ENCODE measurements around the gene FUT7. TPM values are rescaled to one million over a fixed set of nuclear protein-coding genes. Genes with fewer than 3 reads are reported as not detected.

Gene FUT7
- total and polyA plus RNA-seq, 9 of the 15 experiments (the other 6 are each of a cell fraction or from before 2014, with no cell fraction given): not detected

- FAIRE-seq: no peak
- peak; percentile 81 for ATAC-seq
- ChIA-PET CTCF (ENCODE audit: low intra/inter-chr PET ratio) (no interaction called here), POLR2A (interaction anchor here (0.7 to 1.5 kb wide), 2 partner anchors 12 to 39 kb away, joined by 3 to 4 read pairs; no protein-coding TSS in a partner anchor)
- BruUV-seq (replicated peaks): no TSS peak
- 48% methylated on average over 30 of the region's 49 CpGs for WGBS (ENCODE audit: insufficient coverage, low coverage, missing lambda C conversion rate)
- intact Hi-C loops (cut with micrococcal nuclease): no loop called here
- Histone ChIP-seq H3K36me3 (ENCODE audit: control insufficient read depth, insufficient read depth, low read length) (no peaks in the 10 kb centered on the region), H3K79me2 (ENCODE audit: control insufficient read depth, insufficient read depth, low read length) (no peaks in the 10 kb centered on the region), H3K9ac (ENCODE audit: insufficient read depth in 1 of 2, low read depth in 2 of 2, low read length in 2 of 2) (no peak overlapping the region; a peak in 1 of 4 replicates), H4K20me1 (replicated peaks; ENCODE audit: control insufficient read depth, insufficient read depth, low read length) (no peaks in the 10 kb centered on the region), H3K4me2 (ENCODE audit: insufficient read depth, low read length) (no peak overlapping the region), H2AFZ (ENCODE audit: low read depth, low read length) (no peak overlapping the region), H3K27ac (ENCODE audit: extremely low read depth, low read depth, low read length) (no peak overlapping the region), H3K9me3 (replicated peaks; ENCODE audit: control insufficient read depth, insufficient read depth, low read depth, low read length) (no peaks in the 10 kb centered on the region), H3K4me3 (no peak overlapping the region), H3K9me1 (ENCODE audit: control insufficient read depth, insufficient read depth, low read length) (no peaks in the 10 kb centered on the region), H3K4me1 (replicated peaks in 1 of 2; ENCODE audit: control insufficient read depth in 2 of 2, insufficient read depth in 2 of 2, low read length in 2 of 2) (peaks cover 0 to 76% of the 10 kb centered on the region in 2 experiments; a peak in 2 of 5 replicates), H3K27me3 (ENCODE audit: control insufficient read depth in 2 of 2, insufficient read depth in 2 of 2, low read length in 2 of 2) (no peaks in the 10 kb centered on the region)
- peak in 3 of 4 experiments; percentile 48 to 76 (median 65) for DNase-seq (ENCODE audit: extremely low read depth in 1 of 4, low spot score in 3 of 4)
- in situ Hi-C loops (cut with MboI): no loop called here
- TF ChIP-seq E2F6 (IDR thresholded peaks at IDR 0.05; ENCODE audit: borderline replicate concordance in 1 of 2, extremely low read depth in 1 of 2, insufficient read depth in 1 of 2, insufficient read length in 1 of 2, low read depth in 1 of 2, low read length in 1 of 2, poor library complexity in 1 of 2, severe bottlenecking in 1 of 2) (peak in 1 of 2 experiments; percentile 37), MNT (conservative IDR thresholded peaks at IDR 0.05) (no peak), ELF1 (tag; IDR thresholded peaks at IDR 0.05) (no peak), MBD2 (IDR thresholded peaks at IDR 0.05; ENCODE audit: borderline replicate concordance, low read depth) (no peak)
- TF ChIP-seq, protein P1, sequence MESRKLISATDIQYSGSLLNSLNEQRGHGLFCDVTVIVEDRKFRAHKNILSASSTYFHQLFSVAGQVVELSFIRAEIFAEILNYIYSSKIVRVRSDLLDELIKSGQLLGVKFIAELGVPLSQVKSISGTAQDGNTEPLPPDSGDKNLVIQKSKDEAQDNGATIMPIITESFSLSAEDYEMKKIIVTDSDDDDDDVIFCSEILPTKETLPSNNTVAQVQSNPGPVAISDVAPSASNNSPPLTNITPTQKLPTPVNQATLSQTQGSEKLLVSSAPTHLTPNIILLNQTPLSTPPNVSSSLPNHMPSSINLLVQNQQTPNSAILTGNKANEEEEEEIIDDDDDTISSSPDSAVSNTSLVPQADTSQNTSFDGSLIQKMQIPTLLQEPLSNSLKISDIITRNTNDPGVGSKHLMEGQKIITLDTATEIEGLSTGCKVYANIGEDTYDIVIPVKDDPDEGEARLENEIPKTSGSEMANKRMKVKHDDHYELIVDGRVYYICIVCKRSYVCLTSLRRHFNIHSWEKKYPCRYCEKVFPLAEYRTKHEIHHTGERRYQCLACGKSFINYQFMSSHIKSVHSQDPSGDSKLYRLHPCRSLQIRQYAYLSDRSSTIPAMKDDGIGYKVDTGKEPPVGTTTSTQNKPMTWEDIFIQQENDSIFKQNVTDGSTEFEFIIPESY (CRISPR knock-in tag; IDR thresholded peaks at IDR 0.05): no peak
- TF ChIP-seq, protein P2, sequence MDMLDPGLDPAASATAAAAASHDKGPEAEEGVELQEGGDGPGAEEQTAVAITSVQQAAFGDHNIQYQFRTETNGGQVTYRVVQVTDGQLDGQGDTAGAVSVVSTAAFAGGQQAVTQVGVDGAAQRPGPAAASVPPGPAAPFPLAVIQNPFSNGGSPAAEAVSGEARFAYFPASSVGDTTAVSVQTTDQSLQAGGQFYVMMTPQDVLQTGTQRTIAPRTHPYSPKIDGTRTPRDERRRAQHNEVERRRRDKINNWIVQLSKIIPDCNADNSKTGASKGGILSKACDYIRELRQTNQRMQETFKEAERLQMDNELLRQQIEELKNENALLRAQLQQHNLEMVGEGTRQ (CRISPR knock-in tag; IDR thresholded peaks at IDR 0.05): peak; percentile 18; the same call in 1 of the 2 replicates
These were observed 21.8 kb downstream of the FUT7 start for GRCh38 chr9:137009938-137010732.
